SK-N-SH (cell line): ENCODE data around the gene MRPL18. TPM values are rescaled to one million over a fixed set of nuclear protein-coding genes. Genes with fewer than 3 reads are reported as not detected.

ENCODE experiments used
- CTCF ChIA-PET: fragments of 300-600, 350-600 bp; formaldehyde crosslinking; extraction: SDS; loops from one replicate; lab custom pipeline; 2021; lab: Yijun Ruan, JAX
- POLR2A ChIA-PET: fragments of 350-600 bp; sonication (Branson Sonifier 250); formaldehyde crosslinking; extraction: SDS; loops from one replicate; lab custom pipeline; 2020; ENCODE audit warnings: antibody characterized with exemption, inconsistent platforms; lab: Yijun Ruan, JAX
- DNase-seq: peaks from one replicate; pipeline ENCODE4 v3.0.0; 2012
- H2AFZ ChIP-seq: fragments of 200-600 bp; sonication (generic); 2 replicates; pipeline ENCODE4 v1.8.1; 2016; ENCODE audit warnings: antibody characterized with exemption, mild to moderate bottlenecking, low read depth
- H3F3A ChIP-seq: fragments of 200-600 bp; sonication (generic); replicated peaks from 2 replicates; pipeline ENCODE3; 2016; ENCODE audit warnings: antibody characterized with exemption, mild to moderate bottlenecking; ENCODE audit not compliant: insufficient read depth
- H3K27ac ChIP-seq, 2 experiments: fragments of 200-500 bp in 1 of 2; fragments of 200-600 bp in 1 of 2; sonication (Bioruptor generic) in 1 of 2; sonication (generic), shearing (Covaris generic) in 1 of 2; 2 replicates each; pipeline versions ENCODE4 v1.5.1 to v1.6.1; 2014 to 2016; ENCODE audit warnings: low read depth in 2 of 2, inconsistent platforms in 1 of 2, low read length in 1 of 2, mild to moderate bottlenecking in 1 of 2, mixed read lengths in 1 of 2
- H3K27me3 ChIP-seq: fragments of 200-600 bp; sonication (generic), shearing (Covaris generic); 2 replicates; pipeline ENCODE4 v1.6.1; 2016; ENCODE audit warnings: mixed run types; ENCODE audit not compliant: insufficient read depth
- H3K36me3 ChIP-seq, 2 experiments: fragments of 200-500 bp in 1 of 2; fragments of 200-600 bp in 1 of 2; sonication (Bioruptor generic) in 1 of 2; sonication (generic) in 1 of 2; replicated peaks in 1 of 2; 2 replicates each; pipeline versions ENCODE3 to v1.5.1; 2014 to 2016; ENCODE audit warnings: low read length in 1 of 2, mild to moderate bottlenecking in 1 of 2; ENCODE audit not compliant: insufficient read depth in 2 of 2, control insufficient read depth in 1 of 2
- H3K4me1 ChIP-seq, 2 experiments: fragments of 200-500 bp in 1 of 2; fragments of 200-600 bp in 1 of 2; sonication (Bioruptor generic) in 1 of 2; sonication (generic), shearing (Covaris generic) in 1 of 2; 2 replicates each; pipeline versions ENCODE4 v1.5.1 to v1.6.1; 2014 to 2016; ENCODE audit warnings: low read depth in 1 of 2, low read length in 1 of 2, mixed run types in 1 of 2; ENCODE audit not compliant: insufficient read depth in 2 of 2, control insufficient read depth in 1 of 2
- H3K4me2 ChIP-seq: fragments of 200-600 bp; sonication (generic), shearing (Covaris generic); 2 replicates; pipeline ENCODE4 v1.6.1; 2017; ENCODE audit warnings: mixed run types
- H3K4me3 ChIP-seq, 2 experiments: fragments of 200-500 bp in 1 of 2; fragments of 200-600 bp in 1 of 2; sonication (Bioruptor generic) in 1 of 2; sonication (generic), shearing (Covaris generic) in 1 of 2; 2 replicates each; pipeline versions ENCODE4 v1.5.1 to v1.8.1; 2014 to 2016; ENCODE audit warnings: low read depth in 2 of 2, inconsistent platforms in 1 of 2, low read length in 1 of 2, mild to moderate bottlenecking in 1 of 2, mixed read lengths in 1 of 2, moderate library complexity in 1 of 2
- H3K79me2 ChIP-seq: fragments of 200-600 bp; sonication (generic); 2 replicates; pipeline ENCODE4 v1.8.1; 2017; ENCODE audit warnings: mild to moderate bottlenecking; ENCODE audit not compliant: insufficient read depth
- H3K9ac ChIP-seq: fragments of 200-600 bp; sonication (generic); 2 replicates; pipeline ENCODE4 v1.6.1; 2017; ENCODE audit warnings: mixed run types
- H3K9me2 ChIP-seq: fragments of 200-600 bp; sonication (generic); 2 replicates; pipeline ENCODE4 v1.6.1; 2017; ENCODE audit warnings: mixed run types
- H3K9me3 ChIP-seq: fragments of 200-600 bp; sonication (generic); 2 replicates; pipeline ENCODE4 v1.6.1; 2017; ENCODE audit warnings: mixed run types, mild to moderate bottlenecking, moderate library complexity
- H4K20me1 ChIP-seq: fragments of 200-600 bp; sonication (generic); 2 replicates; pipeline ENCODE4 v1.6.1; 2017; ENCODE audit warnings: mild to moderate bottlenecking, mixed run types; ENCODE audit not compliant: insufficient read depth
- CTCF ChIP-seq: fragments of 200-600 bp; sonication (generic); IDR thresholded peaks from 2 replicates; pipeline ENCODE4 v1.6.1; 2017; ENCODE audit warnings: antibody characterized with exemption, mild to moderate bottlenecking, moderate library complexity
- ELF1 ChIP-seq: IDR thresholded peaks from 2 replicates; pipeline ENCODE4 v1.4.0; 2012
- EZH2phosphoT487 ChIP-seq: fragments of 200-600 bp; sonication (generic); IDR thresholded peaks from 2 replicates; pipeline ENCODE4 v1.6.1; 2017; ENCODE audit warnings: low read depth, mixed run types, mild to moderate bottlenecking, antibody characterized with exemption, moderate library complexity, borderline replicate concordance
- FOXJ3 ChIP-seq: sonication (generic); formaldehyde crosslinking; IDR thresholded peaks from 2 replicates; pipeline ENCODE4 v1.5.1; 2020; ENCODE audit warnings: mild to moderate bottlenecking, missing genetic modification reagents
- GATA2 ChIP-seq: sonication (generic); formaldehyde crosslinking; IDR thresholded peaks from 2 replicates; pipeline ENCODE4 v1.5.0; 2020; ENCODE audit warnings: mild to moderate bottlenecking, missing genetic modification reagents
- JUND ChIP-seq: IDR thresholded peaks from 2 replicates; pipeline ENCODE4 v1.4.0; 2012
- MAX ChIP-seq: IDR thresholded peaks from 2 replicates; pipeline ENCODE4 v1.4.0; 2012; ENCODE audit warnings: low read depth
- MXI1 ChIP-seq: IDR thresholded peaks from 2 replicates; pipeline ENCODE4 v1.6.1; 2012; ENCODE audit warnings: mild to moderate bottlenecking, low read depth, low read length, improper control_type of control experiment
- NFIC ChIP-seq: IDR thresholded peaks from 2 replicates; pipeline ENCODE4 v1.4.0; 2012; ENCODE audit warnings: borderline replicate concordance
- NRF1 ChIP-seq: IDR thresholded peaks from 2 replicates; pipeline ENCODE4 v1.6.1; 2012; ENCODE audit warnings: low read depth, mild to moderate bottlenecking, low read length
- PBX3 ChIP-seq: IDR thresholded peaks from 2 replicates; pipeline ENCODE4; 2012
- RAD21 ChIP-seq: IDR thresholded peaks from 2 replicates; pipeline ENCODE4 v1.6.1; 2012; ENCODE audit warnings: mild to moderate bottlenecking, low read length
- RFX5 ChIP-seq: IDR thresholded peaks from 2 replicates; pipeline ENCODE4 v1.6.1; 2012; ENCODE audit warnings: mild to moderate bottlenecking, improper control_type of control experiment, low read length
- RXRA ChIP-seq: IDR thresholded peaks from 2 replicates; pipeline ENCODE4 v1.4.0; 2012; ENCODE audit warnings: low read depth, mild to moderate bottlenecking, borderline replicate concordance
- SMC3 ChIP-seq: IDR thresholded peaks from 2 replicates; pipeline ENCODE4 v1.6.1; 2012; ENCODE audit warnings: low read depth, low read length, improper control_type of control experiment
- TAF1 ChIP-seq: IDR thresholded peaks from 2 replicates; pipeline ENCODE4 v1.6.1; 2012; ENCODE audit warnings: low read depth, mild to moderate bottlenecking, low read length, moderate library complexity, borderline replicate concordance
- TCF12 ChIP-seq: IDR thresholded peaks from 2 replicates; pipeline ENCODE4 v1.4.0; 2012
- TEAD4 ChIP-seq: IDR thresholded peaks from 2 replicates; pipeline ENCODE4 v1.4.0; 2012; ENCODE audit warnings: mild to moderate bottlenecking, borderline replicate concordance; ENCODE audit not compliant: insufficient read depth
- USF2 ChIP-seq: fragments of 150-350 bp; IDR thresholded peaks from 2 replicates; pipeline ENCODE4 v1.6.1; 2017; ENCODE audit warnings: antibody characterized with exemption, low read length, low read depth, borderline replicate concordance
- YY1 ChIP-seq: IDR thresholded peaks from 2 replicates; pipeline ENCODE4 v1.4.0; 2012; ENCODE audit warnings: low read depth, mild to moderate bottlenecking
- ZBTB33 ChIP-seq: IDR thresholded peaks from 2 replicates; pipeline ENCODE4 v1.4.0; 2012; ENCODE audit warnings: low read depth, borderline replicate concordance
- WGBS: methylation state at CpG from one replicate; pipeline ENCODE4 v1.1.6; 2017; ENCODE audit warnings: low lambda C conversion rate; 5-methylcytosine and 5-hydroxymethylcytosine counted together
- polyA plus RNA-seq, 3 experiments: library from polyadenylated mRNA; depleted of rRNA; stranded (reverse); fragments of >200 nt; gene quantifications; 2 replicates each; pipeline ENCODE4 v1.2.3, GENCODE V29; 2012

Gene MRPL18
- polyA plus RNA-seq, 1 of the 3 experiments (the other 2 are of a cell fraction) = 84.4 TPM

- TF ChIP-seq RAD21 (no peak), FOXJ3 (CRISPR knock-in tag) (no peak), NFIC (no peak), PBX3 (no peak), USF2 (no peak), TAF1 (no peak)
- TF ChIP-seq, all 33 proteins: peak for 0
Measured at GRCh38 chr6:159804504-159804903, 14.2 kb downstream of the MRPL18 start (continued).

- CTCF ChIA-PET = no interaction called here
- DNase-seq = no peak
- Histone ChIP-seq H3K4me1 (no peaks in the 10 kb centered on the region), H3K4me3 (no peak overlapping the region), H3K27ac (no peak overlapping the region), H3K79me2 (no peaks in the 10 kb centered on the region), H3K27me3 (no peaks in the 10 kb centered on the region), H2AFZ (no peak overlapping the region), H3K9me3 (no peaks in the 10 kb centered on the region), H3F3A (no peaks in the 10 kb centered on the region), H3K9ac (no peak overlapping the region), H3K4me2 (no peak overlapping the region), H3K9me2 (no peaks in the 10 kb centered on the region), H4K20me1 (no peaks in the 10 kb centered on the region), H3K36me3 (no peaks in the 10 kb centered on the region)
- POLR2A ChIA-PET = no interaction called here
- WGBS = 87% methylated on average over 6 of the region's 6 CpGs
- TF ChIP-seq TCF12 (no peak), CTCF (no peak), MXI1 (no peak), TEAD4 (no peak), GATA2 (CRISPR knock-in tag) (no peak), RAD21 (no peak), SMC3 (no peak), EZH2phosphoT487 (no peak), MAX (no peak), USF2 (no peak), NFIC (no peak), RFX5 (no peak), RXRA (no peak), NRF1 (no peak), YY1 (no peak), ELF1 (no peak), ZBTB33 (no peak), JUND (no peak)
Measured at GRCh38 chr6:159805440-159806020, 15.3 kb downstream of the MRPL18 start.
